Mesothelial cell of epicardium (in vitro differentiated cells): ENCODE measurements around the gene OGDHL. TPM values are rescaled to one million over a fixed set of nuclear protein-coding genes. Genes with fewer than 3 reads are reported as not detected.

Source experiments
- DNase-seq, 2 experiments: peaks; one replicate each; pipeline ENCODE4 v3.0.0; 2021; ENCODE audit warnings: low spot score in 2 of 2; ENCODE audit not compliant: unreplicated experiment in 2 of 2
- H3K27ac Mint-ChIP-seq: 2 replicates; pipeline ENCODE4 v1.8.0; 2021; ENCODE audit warnings: mixed read lengths
- H3K27me3 Mint-ChIP-seq: 2 replicates; pipeline ENCODE4 v1.8.0; 2021; ENCODE audit warnings: low read depth, mixed read lengths
- H3K36me3 Mint-ChIP-seq: 2 replicates; pipeline ENCODE4 v1.8.0; 2021; ENCODE audit warnings: mixed read lengths
- H3K4me1 Mint-ChIP-seq: 2 replicates; pipeline ENCODE4 v1.8.0; 2021; ENCODE audit warnings: mixed read lengths
- H3K4me3 Mint-ChIP-seq: 2 replicates; pipeline ENCODE4 v1.8.0; 2021; ENCODE audit warnings: mild to moderate bottlenecking, moderate library complexity, mixed read lengths
- H3K9me3 Mint-ChIP-seq: 2 replicates; pipeline ENCODE4 v1.8.0; 2021; ENCODE audit warnings: mixed read lengths
- total RNA-seq: library from RNA; stranded (reverse); gene quantifications from 3 replicates; pipeline ENCODE4 v1.2.1, GENCODE V29; 2021
- TF ChIP-seq, protein P1 (sequence below): fragments of 200-600 bp; sonication (generic); IDR thresholded peaks from one replicate; pipeline ENCODE4 v1.5.0; 2021; ENCODE audit warnings: antibody characterized with exemption; ENCODE audit not compliant: unreplicated experiment

Gene OGDHL
- total RNA-seq, 1 donor from 2014 or later = 12.7 TPM

DNA sequence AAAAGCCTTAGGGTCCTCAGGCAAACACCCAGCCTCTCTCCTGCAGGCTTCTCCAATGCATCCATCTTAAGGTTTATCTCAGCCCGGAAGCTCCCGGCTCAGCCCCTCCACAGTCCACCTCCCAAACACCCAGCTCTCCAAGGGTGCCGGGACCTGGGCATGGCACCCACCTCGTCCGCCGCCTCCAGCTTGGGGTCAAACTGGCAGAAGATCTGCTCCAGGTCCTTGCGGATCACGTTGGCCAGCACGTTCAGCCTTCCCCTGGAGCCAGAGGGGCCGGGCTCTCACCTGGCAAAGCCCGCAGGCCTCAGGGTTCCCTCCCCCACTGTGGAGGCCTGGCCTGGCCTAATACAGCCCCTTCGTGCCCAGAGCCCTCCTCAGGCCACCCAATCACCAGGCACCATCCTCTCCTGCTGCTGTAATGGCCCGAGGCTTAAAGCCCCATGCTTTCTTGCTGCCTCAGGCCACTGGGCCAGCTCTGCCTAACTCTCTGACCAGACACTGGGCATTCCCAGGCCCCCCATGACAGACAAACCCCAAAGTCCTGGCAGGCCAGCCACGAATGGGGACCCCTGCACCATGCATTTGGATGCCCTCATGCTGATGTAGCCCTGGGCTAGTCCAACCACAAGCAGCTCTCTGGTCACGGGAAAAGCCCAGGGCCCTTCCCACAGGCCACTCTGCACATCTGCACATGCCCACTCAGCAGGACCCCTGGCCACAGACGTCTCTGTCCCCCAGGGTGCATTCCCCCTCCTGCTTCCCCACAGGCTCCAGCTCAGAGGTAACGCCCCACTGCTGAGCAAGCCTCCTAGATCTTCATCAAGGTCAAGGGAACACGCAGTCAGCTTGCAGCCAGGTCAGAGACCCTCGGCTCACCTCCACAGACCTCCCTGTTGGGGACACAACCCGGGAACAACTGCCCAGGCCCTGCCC is 12.3 kb downstream of the OGDHL start:
- TF ChIP-seq, protein P1, sequence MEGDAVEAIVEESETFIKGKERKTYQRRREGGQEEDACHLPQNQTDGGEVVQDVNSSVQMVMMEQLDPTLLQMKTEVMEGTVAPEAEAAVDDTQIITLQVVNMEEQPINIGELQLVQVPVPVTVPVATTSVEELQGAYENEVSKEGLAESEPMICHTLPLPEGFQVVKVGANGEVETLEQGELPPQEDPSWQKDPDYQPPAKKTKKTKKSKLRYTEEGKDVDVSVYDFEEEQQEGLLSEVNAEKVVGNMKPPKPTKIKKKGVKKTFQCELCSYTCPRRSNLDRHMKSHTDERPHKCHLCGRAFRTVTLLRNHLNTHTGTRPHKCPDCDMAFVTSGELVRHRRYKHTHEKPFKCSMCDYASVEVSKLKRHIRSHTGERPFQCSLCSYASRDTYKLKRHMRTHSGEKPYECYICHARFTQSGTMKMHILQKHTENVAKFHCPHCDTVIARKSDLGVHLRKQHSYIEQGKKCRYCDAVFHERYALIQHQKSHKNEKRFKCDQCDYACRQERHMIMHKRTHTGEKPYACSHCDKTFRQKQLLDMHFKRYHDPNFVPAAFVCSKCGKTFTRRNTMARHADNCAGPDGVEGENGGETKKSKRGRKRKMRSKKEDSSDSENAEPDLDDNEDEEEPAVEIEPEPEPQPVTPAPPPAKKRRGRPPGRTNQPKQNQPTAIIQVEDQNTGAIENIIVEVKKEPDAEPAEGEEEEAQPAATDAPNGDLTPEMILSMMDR = no peak
- Mint-ChIP-seq H3K36me3 (peaks cover 5% of the 10 kb centered on the region), H3K4me1 (no peaks in the 10 kb centered on the region), H3K27ac (no peak overlapping the region), H3K9me3 (no peaks in the 10 kb centered on the region), H3K4me3 (no peak overlapping the region), H3K27me3 (no peaks in the 10 kb centered on the region)
- DNase-seq = no peak

DNA sequence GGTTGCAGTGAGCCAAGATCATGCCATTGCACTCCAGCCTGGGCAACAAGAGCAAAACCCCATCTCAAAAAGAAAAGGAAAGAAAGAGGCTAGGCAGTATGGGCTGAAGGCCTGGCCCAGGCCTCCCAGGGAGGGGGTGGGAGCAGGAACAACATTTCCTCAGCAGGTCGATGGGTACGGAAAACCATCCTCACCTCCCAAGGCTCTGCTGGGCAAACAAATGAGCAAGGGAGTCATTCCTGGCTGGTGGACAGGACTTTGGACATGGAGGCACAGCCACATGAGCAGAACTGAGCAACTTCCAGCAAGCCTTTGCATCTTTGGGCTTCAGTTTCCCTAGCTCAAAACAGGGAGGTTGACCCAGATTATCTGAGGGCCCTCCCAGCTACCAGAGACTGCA is 13.0 kb downstream of the OGDHL start:
- Mint-ChIP-seq H3K36me3 (peaks cover 4% of the 10 kb centered on the region), H3K9me3 (no peaks in the 10 kb centered on the region), H3K4me3 (no peak overlapping the region), H3K4me1 (no peaks in the 10 kb centered on the region), H3K27ac (no peak overlapping the region), H3K27me3 (no peaks in the 10 kb centered on the region)
- DNase-seq = no peak
- TF ChIP-seq, protein P1 = no peak

DNA sequence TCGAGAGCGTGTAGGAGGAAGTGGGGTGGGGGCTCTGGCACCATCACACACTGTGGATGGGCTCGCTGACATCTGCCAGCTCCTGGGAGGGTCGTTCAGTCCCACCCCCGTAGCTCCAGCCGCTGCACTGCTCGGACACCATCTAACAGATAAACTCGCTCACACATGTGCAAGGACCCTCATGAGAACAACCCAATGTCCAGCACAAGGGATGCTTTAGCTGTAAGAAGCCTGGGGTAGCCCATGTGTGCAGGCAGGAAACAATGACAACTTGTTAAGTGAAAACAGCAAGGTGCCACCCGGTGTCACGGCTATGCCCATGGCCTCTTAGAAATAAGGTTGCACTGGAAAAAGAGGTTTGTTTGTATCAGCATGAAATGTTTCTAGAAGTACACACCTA is 14.1 kb downstream of the OGDHL start:
- TF ChIP-seq, protein P1 = no peak
- no peak for DNase-seq
- Mint-ChIP-seq H3K4me1 (no peaks in the 10 kb centered on the region), H3K36me3 (peaks cover 4% of the 10 kb centered on the region), H3K4me3 (no peak overlapping the region), H3K9me3 (no peaks in the 10 kb centered on the region), H3K27ac (no peak overlapping the region), H3K27me3 (no peaks in the 10 kb centered on the region)

DNA sequence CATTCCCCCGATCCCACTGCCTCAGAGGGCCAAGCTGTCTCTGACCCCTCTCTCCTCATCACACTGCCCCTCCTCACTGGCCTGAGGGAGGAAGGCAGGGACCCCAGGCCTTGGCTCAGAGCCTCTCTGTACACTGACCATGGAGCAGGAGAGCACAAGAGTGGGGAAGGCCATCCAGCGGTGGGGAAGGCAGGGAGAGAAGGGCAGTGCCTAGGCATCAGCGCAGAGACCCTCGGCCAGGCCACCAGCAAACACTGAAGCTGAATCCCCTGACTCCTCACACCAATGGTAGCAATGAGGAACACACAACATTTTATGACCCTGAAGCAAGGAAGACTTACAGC is 14.8 kb downstream of the OGDHL start:
- no peak overlapping the region for H3K27ac Mint-ChIP-seq

DNA sequence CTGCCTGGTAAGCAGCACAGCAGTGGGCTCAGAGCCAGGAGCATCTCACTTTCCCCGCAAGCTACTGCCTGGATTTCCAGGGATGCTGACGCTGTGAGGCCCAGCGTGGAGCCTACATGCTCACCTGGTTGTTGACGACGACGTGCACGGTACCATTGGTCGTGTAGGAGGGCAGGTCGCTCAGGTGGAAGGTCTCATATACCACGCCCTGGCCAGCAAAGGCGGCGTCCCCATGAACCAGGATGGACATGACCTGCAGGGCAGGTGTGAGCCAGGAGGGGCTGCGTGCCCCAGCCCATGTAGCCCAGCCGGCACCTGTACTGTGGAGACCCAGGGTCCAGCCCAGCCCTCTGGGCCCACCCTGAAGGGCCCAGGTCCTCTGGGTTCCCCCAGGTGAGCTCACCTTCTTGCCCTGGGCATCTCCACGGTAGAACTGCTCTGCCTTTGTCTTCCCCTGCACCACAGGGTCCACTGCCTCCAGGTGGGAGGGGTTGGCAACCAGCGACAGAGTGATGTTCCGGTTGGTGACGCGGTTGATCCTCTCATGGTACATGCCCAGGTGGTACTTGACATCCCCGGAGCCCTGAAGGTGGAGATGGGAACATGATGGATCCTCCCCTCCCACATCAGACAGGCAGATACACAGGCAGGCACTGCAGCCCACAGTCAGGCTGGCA is 15.4 kb downstream of the OGDHL start:
- Mint-ChIP-seq H3K4me3 (no peak overlapping the region), H3K27me3 (no peaks in the 10 kb centered on the region), H3K36me3 (peaks cover 4% of the 10 kb centered on the region), H3K9me3 (no peaks in the 10 kb centered on the region), H3K27ac (no peak overlapping the region), H3K4me1 (no peaks in the 10 kb centered on the region)
- TF ChIP-seq, protein P1 = no peak
- DNase-seq = no peak

More for the DNA sequence above, 14.8 kb downstream of the OGDHL start:
- DNase-seq = no peak
- Mint-ChIP-seq H3K4me3 (no peak overlapping the region), H3K4me1 (no peaks in the 10 kb centered on the region), H3K27me3 (no peaks in the 10 kb centered on the region), H3K9me3 (no peaks in the 10 kb centered on the region), H3K36me3 (peaks cover 4% of the 10 kb centered on the region)
- TF ChIP-seq, protein P1 = no peak
